ENCODE data around the gene NTN1.

NTN1 gene

DNA sequence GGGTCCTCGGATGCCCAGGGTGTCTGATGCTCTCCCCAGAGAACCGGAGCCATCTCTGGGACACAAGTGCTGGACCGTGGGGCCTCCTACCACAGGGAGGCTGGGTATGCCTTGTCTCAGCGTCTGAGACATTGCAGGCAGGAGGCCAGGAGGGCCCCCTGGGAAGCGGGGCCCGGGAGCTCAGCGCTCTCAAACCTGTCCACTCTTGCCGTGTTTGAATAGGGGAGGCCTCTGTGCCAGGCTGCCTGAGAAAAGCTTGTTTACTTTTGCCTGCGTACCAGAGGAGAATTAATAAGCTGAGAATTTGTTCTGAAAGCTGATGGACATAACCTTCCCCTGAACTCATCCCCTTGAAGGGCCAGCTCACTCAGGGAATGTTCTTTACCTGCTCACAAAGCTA is 163.8 kb downstream of the NTN1 start:
- H3K4me1 ChIP-seq (ENCODE audit: control insufficient read depth, insufficient read depth, low read length) = no peaks in the 10 kb centered on the region
- no peaks in the 10 kb centered on the region for H3K9me3 ChIP-seq (ENCODE audit: control insufficient read depth, low read length)
- no peak overlapping the region for H3K9ac ChIP-seq (ENCODE audit: low read length)
- no peaks in the 10 kb centered on the region for H3K27me3 ChIP-seq (ENCODE audit: control insufficient read depth, insufficient read depth, low read length)
- H3K4me3 ChIP-seq (ENCODE audit: low read length) = no peak overlapping the region
- H3K36me3 ChIP-seq (ENCODE audit: control insufficient read depth, insufficient read depth, low read length) = no peaks in the 10 kb centered on the region

- Histone ChIP-seq H3K4me1 (ENCODE audit: control insufficient read depth, insufficient read depth, low read length) (no peaks in the 10 kb centered on the region), H3K4me3 (ENCODE audit: low read length) (no peak overlapping the region), H3K9ac (ENCODE audit: low read length) (no peak overlapping the region), H3K9me3 (ENCODE audit: control insufficient read depth, low read length) (no peaks in the 10 kb centered on the region), H3K27me3 (ENCODE audit: control insufficient read depth, insufficient read depth, low read length) (no peaks in the 10 kb centered on the region), H3K36me3 (ENCODE audit: control insufficient read depth, insufficient read depth, low read length) (no peaks in the 10 kb centered on the region)
Observed at GRCh38 chr17:9185688-9186284, 164.5 kb downstream of the NTN1 start.

DNA sequence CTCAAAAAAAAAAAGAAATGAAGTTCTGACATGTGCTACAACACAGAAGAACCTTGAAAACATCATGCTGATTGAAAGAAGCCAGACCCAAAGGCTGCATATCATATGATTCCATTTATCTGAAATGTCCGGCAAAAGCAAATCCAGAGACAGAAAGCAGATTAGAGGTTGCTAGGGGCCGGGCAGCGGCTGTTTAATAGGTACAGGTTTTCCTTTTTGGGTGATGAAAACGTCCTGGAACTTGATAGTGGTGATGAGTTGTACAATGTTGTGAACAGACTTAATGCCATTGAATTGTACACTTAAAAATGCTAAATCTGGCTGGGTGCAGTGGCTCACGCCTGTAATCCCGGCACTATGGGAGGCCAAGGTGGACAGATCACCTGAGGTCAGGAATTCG is 166.5 kb downstream of the NTN1 start:
- Histone ChIP-seq H3K9ac (ENCODE audit: low read length) (no peak overlapping the region), H3K4me3 (ENCODE audit: low read length) (no peak overlapping the region), H3K4me1 (ENCODE audit: control insufficient read depth, insufficient read depth, low read length) (no peaks in the 10 kb centered on the region), H3K36me3 (ENCODE audit: control insufficient read depth, insufficient read depth, low read length) (no peaks in the 10 kb centered on the region), H3K27me3 (ENCODE audit: control insufficient read depth, insufficient read depth, low read length) (no peaks in the 10 kb centered on the region), H3K9me3 (ENCODE audit: control insufficient read depth, low read length) (no peaks in the 10 kb centered on the region)

DNA sequence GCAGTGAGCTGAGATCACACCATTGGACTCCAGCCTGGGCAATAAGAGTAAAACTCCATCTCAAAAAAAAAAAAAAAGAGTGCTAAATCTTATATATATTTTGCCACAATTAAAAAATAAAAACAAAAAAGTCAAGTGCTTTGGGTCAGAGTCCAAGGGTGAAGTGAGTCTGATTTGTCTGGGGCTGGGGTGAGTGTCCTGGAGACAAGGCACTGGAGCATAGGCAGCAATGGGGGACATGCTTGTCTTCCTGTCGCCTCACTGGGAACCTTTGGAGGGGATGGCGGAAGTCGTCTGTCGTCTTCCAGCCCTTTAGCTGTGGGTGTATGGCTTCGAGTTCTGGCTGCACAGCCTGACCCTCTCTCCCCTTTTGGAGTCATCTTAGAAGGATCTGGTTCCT is 167.1 kb downstream of the NTN1 start:
- Histone ChIP-seq H3K4me3 (ENCODE audit: low read length) (no peak overlapping the region), H3K4me1 (ENCODE audit: control insufficient read depth, insufficient read depth, low read length) (no peaks in the 10 kb centered on the region), H3K36me3 (ENCODE audit: control insufficient read depth, insufficient read depth, low read length) (no peaks in the 10 kb centered on the region), H3K27me3 (ENCODE audit: control insufficient read depth, insufficient read depth, low read length) (no peaks in the 10 kb centered on the region), H3K9me3 (ENCODE audit: control insufficient read depth, low read length) (no peaks in the 10 kb centered on the region), H3K9ac (ENCODE audit: low read length) (no peak overlapping the region)

GRCh38 chr17:9189870-9190269 is 168.6 kb downstream of the NTN1 start:
- no peaks in the 10 kb centered on the region for H3K4me1 ChIP-seq (ENCODE audit: control insufficient read depth, insufficient read depth, low read length)
- H3K9ac ChIP-seq (ENCODE audit: low read length) = no peak overlapping the region
- no peak overlapping the region for H3K4me3 ChIP-seq (ENCODE audit: low read length)
- H3K27me3 ChIP-seq (ENCODE audit: control insufficient read depth, insufficient read depth, low read length) = no peaks in the 10 kb centered on the region
- H3K9me3 ChIP-seq (ENCODE audit: control insufficient read depth, low read length) = no peaks in the 10 kb centered on the region
- no peaks in the 10 kb centered on the region for H3K36me3 ChIP-seq (ENCODE audit: control insufficient read depth, insufficient read depth, low read length)

GRCh38 chr17:9192010-9192409 is 170.7 kb downstream of the NTN1 start:
- Histone ChIP-seq H3K4me3 (ENCODE audit: low read length) (no peak overlapping the region), H3K27me3 (ENCODE audit: control insufficient read depth, insufficient read depth, low read length) (no peaks in the 10 kb centered on the region), H3K9me3 (ENCODE audit: control insufficient read depth, low read length) (no peaks in the 10 kb centered on the region), H3K36me3 (ENCODE audit: control insufficient read depth, insufficient read depth, low read length) (no peaks in the 10 kb centered on the region), H3K9ac (ENCODE audit: low read length) (no peak overlapping the region), H3K4me1 (ENCODE audit: control insufficient read depth, insufficient read depth, low read length) (no peaks in the 10 kb centered on the region)

GRCh38 chr17:9195411-9195810 is 174.1 kb downstream of the NTN1 start:
- no peaks in the 10 kb centered on the region for H3K27me3 ChIP-seq (ENCODE audit: control insufficient read depth, insufficient read depth, low read length)
- no peak overlapping the region for H3K4me3 ChIP-seq (ENCODE audit: low read length)
- no peaks in the 10 kb centered on the region for H3K36me3 ChIP-seq (ENCODE audit: control insufficient read depth, insufficient read depth, low read length)
- H3K9me3 ChIP-seq (ENCODE audit: control insufficient read depth, low read length) = no peaks in the 10 kb centered on the region
- no peaks in the 10 kb centered on the region for H3K4me1 ChIP-seq (ENCODE audit: control insufficient read depth, insufficient read depth, low read length)
- no peak overlapping the region for H3K9ac ChIP-seq (ENCODE audit: low read length)

DNA sequence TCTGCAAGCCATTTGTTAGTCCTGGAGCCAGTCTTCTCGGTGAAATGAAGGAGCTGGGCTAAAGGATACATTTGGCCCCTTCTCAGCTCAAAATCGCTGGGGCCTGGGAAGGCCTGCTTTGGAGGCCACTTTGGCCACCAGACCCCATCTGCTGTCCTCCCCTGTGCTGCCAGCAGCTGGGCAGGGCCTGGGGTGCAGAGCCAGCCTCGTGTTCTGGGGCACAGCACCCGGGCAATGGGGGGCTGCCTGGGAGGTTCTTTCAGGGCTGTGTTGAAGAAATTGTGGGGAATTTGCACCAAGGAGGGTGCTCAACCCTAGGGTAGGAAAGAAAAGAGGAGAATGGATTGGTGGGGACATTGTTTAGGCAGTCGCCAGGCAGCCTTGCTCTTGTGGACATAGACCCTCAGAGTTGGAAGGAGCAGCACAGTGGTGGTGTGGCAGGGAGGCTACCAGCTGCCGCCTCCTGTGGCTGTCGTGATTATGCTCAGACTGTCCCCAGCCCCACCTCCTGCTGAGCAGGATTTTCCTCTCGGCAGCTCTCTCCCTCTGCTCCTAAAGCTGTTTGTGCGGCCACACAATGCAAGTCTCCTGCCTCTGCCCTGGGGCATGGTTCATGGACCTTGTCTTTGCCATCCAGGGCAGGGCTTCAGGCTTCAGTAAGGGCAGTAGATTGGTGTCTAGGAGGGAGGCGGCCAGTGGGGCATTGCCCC is 174.8 kb downstream of the NTN1 start:
- Histone ChIP-seq H3K27me3 (ENCODE audit: control insufficient read depth, insufficient read depth, low read length) (no peaks in the 10 kb centered on the region), H3K4me1 (ENCODE audit: control insufficient read depth, insufficient read depth, low read length) (no peaks in the 10 kb centered on the region), H3K36me3 (ENCODE audit: control insufficient read depth, insufficient read depth, low read length) (no peaks in the 10 kb centered on the region), H3K9ac (ENCODE audit: low read length) (no peak overlapping the region), H3K4me3 (ENCODE audit: low read length) (no peak overlapping the region), H3K9me3 (ENCODE audit: control insufficient read depth, low read length) (no peaks in the 10 kb centered on the region)

DNA sequence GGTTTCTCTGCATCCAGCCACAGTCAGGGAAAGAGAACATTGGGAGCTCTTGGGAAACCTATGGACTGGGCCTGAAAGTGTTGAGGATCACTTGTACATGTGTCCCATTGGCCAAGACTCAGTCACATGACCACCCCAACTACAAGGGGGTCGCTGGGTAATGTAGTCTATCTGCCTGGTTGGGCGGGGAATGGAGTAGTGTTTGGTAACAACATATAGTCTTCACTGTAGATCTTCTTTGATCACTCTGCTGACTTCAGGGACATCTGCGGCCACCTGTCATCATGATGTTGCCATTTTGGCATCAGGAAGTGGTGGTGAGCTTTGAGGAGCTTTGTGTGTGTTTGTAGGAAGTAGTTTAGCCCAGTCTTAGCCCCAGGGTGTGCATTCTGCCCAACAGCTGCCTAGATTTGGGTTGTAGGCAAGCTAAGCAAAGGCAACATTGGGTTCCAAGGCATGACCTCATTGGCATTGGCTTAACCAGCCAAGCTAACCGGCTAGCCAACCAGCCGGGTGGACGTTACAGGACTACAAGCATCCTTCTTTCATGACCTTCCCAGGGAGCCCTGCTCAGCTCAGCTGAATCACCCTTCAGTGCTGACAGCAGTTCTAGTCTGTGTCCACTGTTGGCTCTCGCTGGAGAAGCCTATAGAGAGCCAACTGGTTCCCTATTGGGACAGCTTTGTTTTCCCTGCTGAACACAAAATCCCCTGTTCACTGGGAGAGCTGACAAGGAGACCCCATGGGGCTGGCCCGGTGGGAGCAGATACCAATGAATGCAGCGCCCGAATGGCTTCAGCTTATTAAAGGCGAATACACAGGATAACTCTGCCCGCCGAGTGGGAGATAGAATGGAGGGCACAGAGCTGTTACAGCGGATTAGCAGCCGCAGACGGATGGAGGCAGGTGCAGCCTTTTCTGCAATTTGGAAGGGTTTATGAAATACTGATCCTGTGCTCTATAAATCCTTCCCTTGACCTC is 178.6 kb downstream of the NTN1 start:
- Histone ChIP-seq H3K9me3 (ENCODE audit: control insufficient read depth, low read length) (no peaks in the 10 kb centered on the region), H3K36me3 (ENCODE audit: control insufficient read depth, insufficient read depth, low read length) (no peaks in the 10 kb centered on the region), H3K4me1 (ENCODE audit: control insufficient read depth, insufficient read depth, low read length) (no peaks in the 10 kb centered on the region), H3K9ac (ENCODE audit: low read length) (no peak overlapping the region), H3K27me3 (ENCODE audit: control insufficient read depth, insufficient read depth, low read length) (no peaks in the 10 kb centered on the region), H3K4me3 (ENCODE audit: low read length) (no peak overlapping the region)

DNA sequence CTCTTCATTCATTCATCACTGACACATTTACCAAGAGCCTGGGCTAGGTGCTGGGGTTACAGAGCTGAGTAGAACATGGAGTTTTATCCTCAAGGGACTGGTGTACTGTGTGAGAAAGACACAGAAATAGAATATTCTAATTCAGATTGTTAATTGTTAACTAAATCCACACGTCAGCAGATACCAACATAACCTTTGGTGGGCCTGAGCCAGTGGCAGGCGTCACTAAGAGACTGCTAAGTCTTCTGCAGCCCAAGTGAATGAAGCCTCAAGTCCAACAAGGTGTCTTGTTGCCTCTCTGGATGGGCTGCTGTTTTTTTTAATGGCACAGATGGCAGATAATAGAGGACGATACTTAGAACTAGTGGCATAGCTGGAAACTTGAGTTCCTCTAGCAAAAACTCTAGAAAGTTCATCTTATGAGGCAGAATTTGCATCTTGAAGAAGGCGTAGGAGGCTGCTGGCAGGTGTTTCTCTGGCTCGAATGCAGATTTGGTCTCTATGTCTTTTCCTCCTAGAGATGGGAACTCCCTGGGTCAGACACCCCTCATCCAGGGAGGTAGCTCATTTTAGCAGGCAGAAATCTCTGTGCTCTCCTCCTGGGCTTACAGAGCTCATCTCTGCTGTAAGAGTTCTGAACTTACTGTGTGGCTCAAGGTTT is 179.5 kb downstream of the NTN1 start:
- H3K36me3 ChIP-seq (ENCODE audit: control insufficient read depth, insufficient read depth, low read length) = no peaks in the 10 kb centered on the region

GRCh38 chr17:9202532-9202931 is 181.2 kb downstream of the NTN1 start:
- no peaks in the 10 kb centered on the region for H3K36me3 ChIP-seq (ENCODE audit: control insufficient read depth, insufficient read depth, low read length)
- H3K4me1 ChIP-seq (ENCODE audit: control insufficient read depth, insufficient read depth, low read length) = peaks cover 9% of the 10 kb centered on the region
- H3K9ac ChIP-seq (ENCODE audit: low read length) = no peak overlapping the region
- H3K9me3 ChIP-seq (ENCODE audit: control insufficient read depth, low read length) = no peaks in the 10 kb centered on the region
- H3K27me3 ChIP-seq (ENCODE audit: control insufficient read depth, insufficient read depth, low read length) = no peaks in the 10 kb centered on the region
- no peak overlapping the region for H3K4me3 ChIP-seq (ENCODE audit: low read length)

More for the DNA sequence above, 179.5 kb downstream of the NTN1 start:
- no peaks in the 10 kb centered on the region for H3K9me3 ChIP-seq (ENCODE audit: control insufficient read depth, low read length)
- H3K4me1 ChIP-seq (ENCODE audit: control insufficient read depth, insufficient read depth, low read length) = no peaks in the 10 kb centered on the region
- H3K9ac ChIP-seq (ENCODE audit: low read length) = no peak overlapping the region
- H3K27me3 ChIP-seq (ENCODE audit: control insufficient read depth, insufficient read depth, low read length) = no peaks in the 10 kb centered on the region
- no peak overlapping the region for H3K4me3 ChIP-seq (ENCODE audit: low read length)

Data from mucosa of stomach (tissue), 1 donor.